H1 (cell line): ENCODE results near the gene FAM83G. TPM values are rescaled to one million over a fixed set of nuclear protein-coding genes. Genes with fewer than 3 reads are reported as not detected.
"Not testable (repeated sequence)": the region's sequence is repeated elsewhere in the genome, so short reads cannot be mapped to it uniquely, and the experiment has no call there.

Experiments
- CTCF ChIA-PET: fragments of 300-600 bp; sonication (Branson Sonifier 250); formaldehyde crosslinking; loops from one replicate; lab custom pipeline; 2021; ENCODE audit not compliant: partially characterized antibody; lab: Charles Lee
- POLR2A ChIA-PET: fragments of 300-600 bp; sonication (Branson Sonifier 250); formaldehyde crosslinking; loops from one replicate; lab custom pipeline; 2021; ENCODE audit warnings: inconsistent platforms; ENCODE audit not compliant: partially characterized antibody; lab: Charles Lee
- DNase-seq, 2 experiments: peaks; one replicate each; pipeline versions ENCODE4 v3.0.0 to v3.0.0-alpha.2; 2010 to 2022; ENCODE audit warnings: low spot score in 2 of 2, low read depth in 1 of 2, mixed read lengths in 1 of 2
- FAIRE-seq: peaks from 2 replicates; lab custom pipeline; 2011; peaks lifted over from hg19 to GRCh38; lab: Jason Lieb, UNC
- H2AFZ ChIP-seq: 2 replicates; pipeline ENCODE4 v1.8.1; 2012; ENCODE audit warnings: low read length, inconsistent platforms
- H2AK5ac ChIP-seq: 2 replicates; pipeline ENCODE4 v1.6.1; 2013; ENCODE audit warnings: low read depth, low read length
- H2BK120ac ChIP-seq: replicated peaks from 2 replicates; pipeline ENCODE3; 2013; ENCODE audit warnings: low read depth, low read length, inconsistent platforms
- H2BK12ac ChIP-seq: 2 replicates; pipeline ENCODE4 v1.6.1; 2013; ENCODE audit warnings: low read depth, low read length
- H2BK15ac ChIP-seq: 2 replicates; pipeline ENCODE4 v1.6.1; 2013; ENCODE audit warnings: low read length
- H2BK20ac ChIP-seq: 2 replicates; pipeline ENCODE4 v1.6.1; 2013; ENCODE audit warnings: low read length
- H2BK5ac ChIP-seq: 2 replicates; pipeline ENCODE4 v1.6.1; 2013; ENCODE audit warnings: low read depth, low read length
- H3K14ac ChIP-seq: 2 replicates; pipeline ENCODE4 v1.6.1; 2013; ENCODE audit warnings: inconsistent platforms; ENCODE audit not compliant: insufficient read length
- H3K18ac ChIP-seq: 2 replicates; pipeline ENCODE4 v1.6.1; 2013; ENCODE audit warnings: low read length; ENCODE audit errors: extremely low read depth
- H3K23ac ChIP-seq: 2 replicates; pipeline ENCODE4 v1.6.1; 2013; ENCODE audit warnings: inconsistent platforms; ENCODE audit not compliant: insufficient read length
- H3K23me2 ChIP-seq: 2 replicates; pipeline ENCODE4 v1.6.1; 2013; ENCODE audit warnings: low read depth, low read length
- H3K27ac ChIP-seq: 2 replicates; pipeline ENCODE4 v1.6.1; 2011; ENCODE audit warnings: low read depth, low read length, inconsistent platforms
- H3K27me3 ChIP-seq, 4 experiments: replicated peaks in 1 of 4; 1 replicate in 1 of 4; 2 replicates in 3 of 4; pipeline versions ENCODE4 v1.6.1 to v1.8.1; 2011 to 2013; ENCODE audit warnings: low read length in 3 of 4, mild to moderate bottlenecking in 3 of 4, inconsistent platforms in 2 of 4, mixed read lengths in 2 of 4, moderate library complexity in 1 of 4; ENCODE audit not compliant: control insufficient read depth in 3 of 4, insufficient read depth in 3 of 4; ENCODE audit errors: extremely low read depth in 1 of 4
- H3K36me3 ChIP-seq, 4 experiments: 2 replicates each; pipeline versions ENCODE4 v1.6.1 to v1.8.1; 2011 to 2013; ENCODE audit warnings: mild to moderate bottlenecking in 4 of 4, low read length in 3 of 4, moderate library complexity in 2 of 4, control low read depth in 1 of 4, inconsistent platforms in 1 of 4; ENCODE audit not compliant: insufficient read depth in 4 of 4, control insufficient read depth in 2 of 4
- H3K4ac ChIP-seq: replicated peaks from 2 replicates; pipeline ENCODE3; 2013; ENCODE audit warnings: low read length, low read depth, mixed read lengths, inconsistent platforms; ENCODE audit not compliant: insufficient read length
- H3K4me1 ChIP-seq, 4 experiments: replicated peaks in 1 of 4; 1 replicate in 1 of 4; 2 replicates in 3 of 4; pipeline versions ENCODE4 v1.6.1 to v1.8.1; 2011 to 2013; ENCODE audit warnings: low read length in 3 of 4, inconsistent platforms in 2 of 4, mixed read lengths in 1 of 4; ENCODE audit not compliant: insufficient read depth in 4 of 4, control insufficient read depth in 3 of 4
- H3K4me2 ChIP-seq, 2 experiments: 2 replicates each; pipeline versions ENCODE4 v1.6.1 to v1.8.1; 2011 to 2013; ENCODE audit warnings: low read depth in 2 of 2, low read length in 2 of 2, control low read depth in 1 of 2, inconsistent platforms in 1 of 2, mild to moderate bottlenecking in 1 of 2; ENCODE audit not compliant: insufficient read depth in 1 of 2
- H3K4me3 ChIP-seq, 4 experiments: fragments of 200-600, 300-600 bp in 1 of 4; sonication (generic), shearing (Covaris generic), sonication (Bioruptor Twin) in 1 of 4; 2 replicates each; pipeline versions ENCODE4 v1.5.1 to v1.8.1; 2011 to 2016; ENCODE audit warnings: low read length in 4 of 4, low read depth in 3 of 4, control low read depth in 2 of 4, inconsistent platforms in 2 of 4, mild to moderate bottlenecking in 2 of 4, mixed read lengths in 1 of 4, moderate library complexity in 1 of 4; ENCODE audit not compliant: insufficient read depth in 2 of 4; ENCODE audit errors: extremely low read depth in 1 of 4
- H3K56ac ChIP-seq: replicated peaks from 2 replicates; pipeline ENCODE3; 2013; ENCODE audit warnings: low read depth, mild to moderate bottlenecking, mixed read lengths, low read length, inconsistent platforms; ENCODE audit not compliant: insufficient read length
- H3K79me1 ChIP-seq: 2 replicates; pipeline ENCODE4 v1.6.1; 2013; ENCODE audit warnings: low read depth, low read length, control low read depth
- H3K79me2 ChIP-seq, 2 experiments: 2 replicates each; pipeline versions ENCODE4 v1.6.1 to v1.8.1; 2012 to 2013; ENCODE audit warnings: low read length in 2 of 2, mild to moderate bottlenecking in 2 of 2, inconsistent platforms in 1 of 2; ENCODE audit not compliant: insufficient read depth in 2 of 2, control insufficient read depth in 1 of 2
- H3K9ac ChIP-seq, 4 experiments: replicated peaks in 1 of 4; 1 replicate in 1 of 4; 2 replicates in 3 of 4; pipeline versions ENCODE4 v1.6.1 to v1.8.1; 2011 to 2013; ENCODE audit warnings: low read depth in 3 of 4, low read length in 3 of 4, control low read depth in 2 of 4, mild to moderate bottlenecking in 2 of 4, moderate library complexity in 2 of 4, inconsistent platforms in 1 of 4; ENCODE audit errors: extremely low read depth in 1 of 4
- H3K9me3 ChIP-seq, 2 experiments: 2 replicates each; pipeline versions ENCODE4 v1.6.1 to v1.8.1; 2012 to 2013; ENCODE audit warnings: mild to moderate bottlenecking in 2 of 2, moderate library complexity in 2 of 2, control low read depth in 1 of 2, inconsistent platforms in 1 of 2, low read depth in 1 of 2, low read length in 1 of 2, mixed read lengths in 1 of 2; ENCODE audit not compliant: insufficient read depth in 2 of 2
- H4K20me1 ChIP-seq, 2 experiments: replicated peaks in 1 of 2; 2 replicates each; pipeline versions ENCODE3 to v1.8.1; 2011 to 2013; ENCODE audit warnings: inconsistent platforms in 2 of 2, low read length in 2 of 2, mild to moderate bottlenecking in 1 of 2; ENCODE audit not compliant: insufficient read depth in 2 of 2, control insufficient read depth in 1 of 2
- H4K5ac ChIP-seq: 2 replicates; pipeline ENCODE4 v1.6.1; 2013; ENCODE audit warnings: low read length, low read depth, mixed read lengths, inconsistent platforms; ENCODE audit not compliant: insufficient read length
- H4K8ac ChIP-seq: 2 replicates; pipeline ENCODE4 v1.8.0; 2013; ENCODE audit warnings: mild to moderate bottlenecking, moderate library complexity, low read length, inconsistent platforms; ENCODE audit not compliant: insufficient read depth; ENCODE audit errors: extremely low read depth
- H4K91ac ChIP-seq: replicated peaks from 2 replicates; pipeline ENCODE3; 2013; ENCODE audit warnings: low read length, mixed read lengths, inconsistent platforms; ENCODE audit not compliant: insufficient read length
- WGBS, 2 experiments: shearing (Covaris generic) in 1 of 2; methylation state at CpG; one replicate each; pipeline versions ENCODE4 v1.1.6 to v1.1.7; 2013 to 2015; ENCODE audit warnings: low lambda C conversion rate in 2 of 2, mixed read lengths in 2 of 2, inconsistent platforms in 1 of 2, low coverage in 1 of 2, missing lambda C conversion rate in 1 of 2; ENCODE audit not compliant: insufficient replicate concordance in 2 of 2, insufficient coverage in 1 of 2, insufficient read length in 1 of 2; ENCODE audit errors: extremely low coverage in 1 of 2, missing lambda C conversion rate in 1 of 2; 5-methylcytosine and 5-hydroxymethylcytosine counted together
- polyA plus RNA-seq, 7 experiments: library from polyadenylated mRNA; depleted of rRNA in 3 of 7; stranded (reverse) in 5 of 7; unstranded in 2 of 7; fragments of >200 nt in 5 of 7; fragments of 200-250 nt in 2 of 7; gene quantifications; 1 replicate in 5 of 7; 2 replicates in 1 of 7; 4 replicates in 1 of 7; pipeline versions ENCODE4 v1.2.1 to v1.2.3, GENCODE V29; 2011 to 2013; ENCODE audit warnings: missing spikeins in 2 of 7, mixed read lengths in 2 of 7
- total RNA-seq: library from RNA; stranded (reverse); fragmentation: NEBNext Ultra II Directional; extraction: Animal tissue kit (Norgen Biotek cat#: 25700); gene quantifications from 2 replicates; pipeline ENCODE4 v1.2.1, GENCODE V29; 2021

The FAM83G gene
- total and polyA plus RNA-seq, 2 of the 8 experiments (the other 6 are each of a cell fraction or from before 2014, with no cell fraction given): 15.4 to 29.0 TPM

- H2BK5ac ChIP-seq, H2BK15ac ChIP-seq, FAIRE-seq, H3K27ac ChIP-seq, H3K79me2 ChIP-seq, H3K18ac ChIP-seq, H3K14ac ChIP-seq, H3K56ac ChIP-seq, H3K4me3 ChIP-seq, H3K4ac ChIP-seq, CTCF ChIA-PET, H3K27me3 ChIP-seq, H4K91ac ChIP-seq, DNase-seq, H2AK5ac ChIP-seq, H2BK120ac ChIP-seq, POLR2A ChIA-PET, H2AFZ ChIP-seq, H3K23ac ChIP-seq, H3K79me1 ChIP-seq, H3K23me2 ChIP-seq, H3K4me2 ChIP-seq, H3K4me1 ChIP-seq, H4K5ac ChIP-seq, H2BK12ac ChIP-seq, H4K8ac ChIP-seq, H3K9me3 ChIP-seq, H2BK20ac ChIP-seq, H3K9ac ChIP-seq, H4K20me1 ChIP-seq, H3K36me3 ChIP-seq: not testable (repeated sequence)
- WGBS, 2 experiments: no CpG with 5 or more reads among the region's 7 CpGs
Observed at GRCh38 chr17:19048826-19049225, 44.3 kb upstream of the FAM83G start.

GRCh38 chr17:19047510-19047909 is 42.9 kb upstream of the FAM83G start:
- H3K23me2 ChIP-seq, H2BK12ac ChIP-seq, H3K23ac ChIP-seq, FAIRE-seq, H2BK15ac ChIP-seq, H4K91ac ChIP-seq, H3K4me1 ChIP-seq, H2AFZ ChIP-seq, H3K18ac ChIP-seq, H3K36me3 ChIP-seq, H4K5ac ChIP-seq, H3K79me2 ChIP-seq, H3K27ac ChIP-seq, CTCF ChIA-PET, H3K4ac ChIP-seq, H4K8ac ChIP-seq, H2BK20ac ChIP-seq, H3K27me3 ChIP-seq, H4K20me1 ChIP-seq, H3K9me3 ChIP-seq, H2BK5ac ChIP-seq, H3K4me2 ChIP-seq, H3K56ac ChIP-seq, H2BK120ac ChIP-seq, H3K9ac ChIP-seq, POLR2A ChIA-PET, DNase-seq, H3K14ac ChIP-seq, H2AK5ac ChIP-seq, H3K4me3 ChIP-seq, H3K79me1 ChIP-seq: not testable (repeated sequence)
- 98% methylated on average over 5 of the region's 7 CpGs; no CpG with 5 or more reads in 1 of the 2 experiments for WGBS, 2 experiments
